HAP-1 (cell line): ENCODE results near the gene SLC25A29.
A peak's percentile ranks its signal among the peaks of the same experiment; 100 is the strongest.

Source experiments
- DNase-seq, 2 experiments: peaks; one replicate each; pipeline ENCODE4 v3.0.0-alpha.2; 2016 to 2020; ENCODE audit warnings: low spot score in 2 of 2
- H3K27me3 ChIP-seq: fragments of 250-450 bp; sonication (Bioruptor Pico); 2 replicates; pipeline ENCODE4 v1.5.1; 2020; ENCODE audit warnings: low read depth, mild to moderate bottlenecking, moderate library complexity
- H3K36me3 ChIP-seq: fragments of 250-450 bp; sonication (Bioruptor Pico); replicated peaks from 2 replicates; pipeline ENCODE4 v1.5.1; 2020; ENCODE audit warnings: mild to moderate bottlenecking
- H3K4me1 ChIP-seq: fragments of 250-450 bp; sonication (Bioruptor Pico); 2 replicates; pipeline ENCODE4 v1.5.1; 2020; ENCODE audit warnings: mild to moderate bottlenecking
- H3K4me3 ChIP-seq: fragments of 250-450 bp; sonication (Bioruptor Pico); 2 replicates; pipeline ENCODE4 v1.5.1; 2020; ENCODE audit warnings: mild to moderate bottlenecking, moderate library complexity
- H3K9me3 ChIP-seq: fragments of 250-450 bp; sonication (Bioruptor Pico); 2 replicates; pipeline ENCODE4 v1.5.1; 2020; ENCODE audit warnings: mild to moderate bottlenecking, moderate library complexity
- in situ Hi-C: fragments of 300-500 bp; cut with MboI; formaldehyde crosslinking; loops from 3 replicates; pipeline ENCODE4 v1.14.3; 2020; ENCODE audit warnings: low sequenced_read_pairs, inconsistent platforms, mixed read lengths

Gene SLC25A29

GRCh38 chr14:100281286-100282082 lies 24.8 kb downstream of the SLC25A29 start:
- peaks cover 8% of the 10 kb centered on the region; the same call in 1 of the 2 replicates for H3K4me1 ChIP-seq

GRCh38 chr14:100279563-100279962 lies 26.7 kb downstream of the SLC25A29 start:
- in situ Hi-C loops: no loop called here
- no peaks in the 10 kb centered on the region for H3K9me3 ChIP-seq
- no peak for DNase-seq
- H3K27me3 ChIP-seq: no peaks in the 10 kb centered on the region
- H3K4me3 ChIP-seq: no peak overlapping the region
- H3K36me3 ChIP-seq: peaks cover 56% of the 10 kb centered on the region
- H3K4me1 ChIP-seq: peaks cover under 1% of the 10 kb centered on the region; the same call in 1 of the 2 replicates

More at GRCh38 chr14:100281286-100282082, 24.8 kb downstream of the SLC25A29 start:
- no peak for DNase-seq
- H3K9me3 ChIP-seq: no peaks in the 10 kb centered on the region
- in situ Hi-C loops: no loop called here
- peaks cover 39% of the 10 kb centered on the region for H3K36me3 ChIP-seq
- H3K4me3 ChIP-seq: no peak overlapping the region
- no peaks in the 10 kb centered on the region for H3K27me3 ChIP-seq

- Histone ChIP-seq H3K4me3 (no peak overlapping the region), H3K4me1 (no peaks in the 10 kb centered on the region; the same call in 1 of the 2 replicates), H3K36me3 (peaks cover 60% of the 10 kb centered on the region), H3K9me3 (no peaks in the 10 kb centered on the region), H3K27me3 (no peaks in the 10 kb centered on the region)
- no peak for DNase-seq
- in situ Hi-C loops: no loop called here
These were observed 27.1 kb downstream of the SLC25A29 start for GRCh38 chr14:100279133-100279532.

GRCh38 chr14:100278702-100279101 lies 27.5 kb downstream of the SLC25A29 start:
- Histone ChIP-seq H3K4me1 (no peaks in the 10 kb centered on the region; the same call in 1 of the 2 replicates), H3K36me3 (peaks cover 64% of the 10 kb centered on the region), H3K4me3 (no peak overlapping the region), H3K9me3 (no peaks in the 10 kb centered on the region), H3K27me3 (no peaks in the 10 kb centered on the region)
- in situ Hi-C loops: no loop called here
- DNase-seq: no peak

- H3K4me3 ChIP-seq: no peak overlapping the region
- no peaks in the 10 kb centered on the region; the same call in 1 of the 2 replicates for H3K4me1 ChIP-seq
- no peaks in the 10 kb centered on the region for H3K27me3 ChIP-seq
- H3K36me3 ChIP-seq: peaks cover 56% of the 10 kb centered on the region
- in situ Hi-C loops: no loop called here
- no peaks in the 10 kb centered on the region for H3K9me3 ChIP-seq
- no peak for DNase-seq
These were observed 31.0 kb downstream of the SLC25A29 start for GRCh38 chr14:100275214-100275613.

- in situ Hi-C loops: no loop called here
- no peaks in the 10 kb centered on the region for H3K27me3 ChIP-seq
- DNase-seq: no peak
- H3K4me3 ChIP-seq: no peak overlapping the region
- peaks cover 57% of the 10 kb centered on the region for H3K36me3 ChIP-seq
- H3K4me1 ChIP-seq: no peaks in the 10 kb centered on the region; the same call in none of the 2 replicates
- H3K9me3 ChIP-seq: no peaks in the 10 kb centered on the region
These were observed 32.0 kb downstream of the SLC25A29 start for GRCh38 chr14:100274250-100274649.

GRCh38 chr14:100271247-100271939 lies 34.9 kb downstream of the SLC25A29 start:
- no peaks in the 10 kb centered on the region for H3K9me3 ChIP-seq
- DNase-seq: peak; percentile 10 to 50
- H3K4me1 ChIP-seq: peaks cover 8% of the 10 kb centered on the region
- in situ Hi-C loops: no loop called here
- H3K4me3 ChIP-seq: no peak overlapping the region
- peaks cover 58% of the 10 kb centered on the region for H3K36me3 ChIP-seq
- no peaks in the 10 kb centered on the region for H3K27me3 ChIP-seq

- Histone ChIP-seq H3K36me3 (peaks cover 58% of the 10 kb centered on the region), H3K9me3 (no peaks in the 10 kb centered on the region), H3K4me3 (no peak overlapping the region), H3K27me3 (no peaks in the 10 kb centered on the region), H3K4me1 (peaks cover 8% of the 10 kb centered on the region)
- in situ Hi-C loops: no loop called here
- no peak for DNase-seq
These were observed 37.5 kb downstream of the SLC25A29 start for GRCh38 chr14:100268591-100269207.

- H3K4me1 ChIP-seq: peaks cover 8% of the 10 kb centered on the region
- no peaks in the 10 kb centered on the region for H3K27me3 ChIP-seq
- no peak for DNase-seq
- H3K9me3 ChIP-seq: no peaks in the 10 kb centered on the region
- in situ Hi-C loops: no loop called here
- no peak overlapping the region for H3K4me3 ChIP-seq
- H3K36me3 ChIP-seq: peaks cover 59% of the 10 kb centered on the region
These were observed 38.3 kb downstream of the SLC25A29 start for GRCh38 chr14:100267990-100268389.

GRCh38 chr14:100263141-100263540 lies 43.1 kb downstream of the SLC25A29 start:
- H3K4me3 ChIP-seq: no peak overlapping the region
- peaks cover 56% of the 10 kb centered on the region for H3K36me3 ChIP-seq
- H3K9me3 ChIP-seq: no peaks in the 10 kb centered on the region
- in situ Hi-C loops: no loop called here
- H3K4me1 ChIP-seq: peaks cover 16% of the 10 kb centered on the region
- no peak for DNase-seq
- H3K27me3 ChIP-seq: no peaks in the 10 kb centered on the region

- no peak for DNase-seq
- no peaks in the 10 kb centered on the region for H3K27me3 ChIP-seq
- in situ Hi-C loops: no loop called here
- H3K4me1 ChIP-seq: peaks cover 16% of the 10 kb centered on the region
- no peak overlapping the region for H3K4me3 ChIP-seq
- H3K9me3 ChIP-seq: no peaks in the 10 kb centered on the region
- peaks cover 52% of the 10 kb centered on the region for H3K36me3 ChIP-seq
These were observed 43.7 kb downstream of the SLC25A29 start for GRCh38 chr14:100262545-100262944.

GRCh38 chr14:100261621-100262020 lies 44.6 kb downstream of the SLC25A29 start:
- DNase-seq: no peak
- no peaks in the 10 kb centered on the region for H3K27me3 ChIP-seq
- H3K4me3 ChIP-seq: no peak overlapping the region
- peaks cover 10% of the 10 kb centered on the region for H3K4me1 ChIP-seq
- in situ Hi-C loops: no loop called here
- no peaks in the 10 kb centered on the region for H3K9me3 ChIP-seq
- peaks cover 46% of the 10 kb centered on the region for H3K36me3 ChIP-seq

GRCh38 chr14:100256339-100256895 lies 49.8 kb downstream of the SLC25A29 start:
- Histone ChIP-seq H3K36me3 (peaks cover 4% of the 10 kb centered on the region; the same call in 1 of the 2 replicates), H3K4me1 (peaks cover 3% of the 10 kb centered on the region; the same call in 1 of the 2 replicates), H3K27me3 (no peaks in the 10 kb centered on the region), H3K9me3 (no peaks in the 10 kb centered on the region), H3K4me3 (no peak overlapping the region)
- in situ Hi-C loops: no loop called here
- no peak for DNase-seq
